ENCODE results near the gene UBE2G2. TPM values are rescaled to one million over a fixed set of nuclear protein-coding genes. Genes with fewer than 3 reads are reported as not detected.

UBE2G2 gene
- total RNA-seq, 1 experiment from 2014 or later: 212 TPM

DNA sequence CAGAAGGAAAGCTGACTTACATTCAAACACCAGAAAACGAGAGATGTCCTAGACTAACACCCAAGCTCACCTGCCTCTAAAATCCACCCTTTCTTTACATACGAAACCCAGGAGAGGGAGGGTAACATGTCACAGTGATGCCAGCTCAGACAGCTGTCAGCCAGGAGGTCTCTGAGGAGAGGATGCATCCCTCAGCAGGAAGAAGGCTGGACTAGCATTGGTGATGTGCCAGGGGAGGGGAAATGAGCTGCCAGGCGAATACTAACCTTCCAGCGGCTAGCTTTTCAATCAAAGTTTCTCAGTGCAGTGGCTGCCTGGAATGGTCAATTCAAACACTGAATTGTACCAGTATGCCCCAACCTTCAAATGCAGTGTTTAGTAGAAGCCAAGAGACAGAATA, 3.6 kb upstream of the UBE2G2 start:
- no peak overlapping the region for H3K27ac ChIP-seq (ENCODE audit: low read depth, low read length, poor library complexity, severe bottlenecking)
- no peak for DNase-seq (ENCODE audit: low spot score)
- no peak overlapping the region for H3K4me3 ChIP-seq (ENCODE audit: low read depth, low read length, poor library complexity, severe bottlenecking)
- TF ChIP-seq, protein P1, sequence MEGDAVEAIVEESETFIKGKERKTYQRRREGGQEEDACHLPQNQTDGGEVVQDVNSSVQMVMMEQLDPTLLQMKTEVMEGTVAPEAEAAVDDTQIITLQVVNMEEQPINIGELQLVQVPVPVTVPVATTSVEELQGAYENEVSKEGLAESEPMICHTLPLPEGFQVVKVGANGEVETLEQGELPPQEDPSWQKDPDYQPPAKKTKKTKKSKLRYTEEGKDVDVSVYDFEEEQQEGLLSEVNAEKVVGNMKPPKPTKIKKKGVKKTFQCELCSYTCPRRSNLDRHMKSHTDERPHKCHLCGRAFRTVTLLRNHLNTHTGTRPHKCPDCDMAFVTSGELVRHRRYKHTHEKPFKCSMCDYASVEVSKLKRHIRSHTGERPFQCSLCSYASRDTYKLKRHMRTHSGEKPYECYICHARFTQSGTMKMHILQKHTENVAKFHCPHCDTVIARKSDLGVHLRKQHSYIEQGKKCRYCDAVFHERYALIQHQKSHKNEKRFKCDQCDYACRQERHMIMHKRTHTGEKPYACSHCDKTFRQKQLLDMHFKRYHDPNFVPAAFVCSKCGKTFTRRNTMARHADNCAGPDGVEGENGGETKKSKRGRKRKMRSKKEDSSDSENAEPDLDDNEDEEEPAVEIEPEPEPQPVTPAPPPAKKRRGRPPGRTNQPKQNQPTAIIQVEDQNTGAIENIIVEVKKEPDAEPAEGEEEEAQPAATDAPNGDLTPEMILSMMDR (conservative IDR thresholded peaks at IDR 0.05; ENCODE audit: low read depth, low read length): no peak
- TF ChIP-seq EZH2 (IDR thresholded peaks at IDR 0.05; ENCODE audit: borderline replicate concordance, low read depth, low read length, poor library complexity, severe bottlenecking): no peak
- H3K36me3 ChIP-seq (ENCODE audit: insufficient read depth, low read length, poor library complexity, severe bottlenecking): peaks cover 60% of the 10 kb centered on the region
- H3K4me1 ChIP-seq (ENCODE audit: insufficient read depth, low read length, poor library complexity, severe bottlenecking): peaks cover 11% of the 10 kb centered on the region
- ChIA-PET CTCF (interaction anchor here (0.5 kb wide), 1 partner anchor 36 kb away, joined by 7 read pairs; no protein-coding TSS in a partner anchor), POLR2A (ENCODE audit: low non-redundant PET) (no interaction called here)
- BruUV-seq (replicated peaks): no TSS peak
- no peaks in the 10 kb centered on the region for H3K27me3 ChIP-seq (replicated peaks; ENCODE audit: insufficient read depth, low read depth, low read length, poor library complexity)
- intact Hi-C loops (cut with micrococcal nuclease; ENCODE audit: unreplicated experiment): no loop called here
- no peaks in the 10 kb centered on the region for H3K9me3 ChIP-seq (ENCODE audit: low read depth, low read length, poor library complexity, severe bottlenecking)

DNA sequence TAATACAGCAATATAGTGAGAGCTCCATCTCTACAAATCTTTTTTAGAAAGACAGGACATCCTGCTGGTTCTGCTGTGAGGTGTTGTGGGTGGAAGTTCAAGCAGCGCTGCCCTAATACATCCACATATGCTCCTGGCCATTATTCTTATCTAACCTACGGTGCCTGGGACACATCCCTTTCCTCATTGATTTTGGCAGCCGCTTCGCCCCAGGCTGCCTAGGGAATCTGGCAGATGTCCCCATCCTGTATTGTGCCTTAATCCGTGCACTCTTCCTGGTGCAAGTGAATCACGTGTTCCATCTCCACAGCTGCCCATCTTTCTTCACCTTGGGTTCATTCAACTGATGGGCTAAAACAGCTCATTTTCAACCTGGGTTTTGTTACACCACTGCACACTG, 3.1 kb upstream of the UBE2G2 start:
- no peak for DNase-seq (ENCODE audit: low spot score)
- TF ChIP-seq, protein P1 (conservative IDR thresholded peaks at IDR 0.05; ENCODE audit: low read depth, low read length): no peak
- no peaks in the 10 kb centered on the region for H3K27me3 ChIP-seq (replicated peaks; ENCODE audit: insufficient read depth, low read depth, low read length, poor library complexity)
- H3K9me3 ChIP-seq (ENCODE audit: low read depth, low read length, poor library complexity, severe bottlenecking): no peaks in the 10 kb centered on the region
- intact Hi-C loops (cut with micrococcal nuclease; ENCODE audit: unreplicated experiment): loop anchor here (5.0 kb wide), 2 partner anchors 68 to 323 kb away; partner anchors contain the start of gene PTTG1IP
- no peak overlapping the region for H3K27ac ChIP-seq (ENCODE audit: low read depth, low read length, poor library complexity, severe bottlenecking)
- no peak overlapping the region for H3K4me3 ChIP-seq (ENCODE audit: low read depth, low read length, poor library complexity, severe bottlenecking)
- peaks cover 13% of the 10 kb centered on the region for H3K4me1 ChIP-seq (ENCODE audit: insufficient read depth, low read length, poor library complexity, severe bottlenecking)
- BruUV-seq (replicated peaks): no TSS peak
- POLR2A ChIA-PET (ENCODE audit: low non-redundant PET): no interaction called here
- CTCF ChIA-PET: interaction anchor here (0.5 kb wide), 1 partner anchor 35 kb away, joined by 7 read pairs; no protein-coding TSS in a partner anchor
- H3K36me3 ChIP-seq (ENCODE audit: insufficient read depth, low read length, poor library complexity, severe bottlenecking): peaks cover 57% of the 10 kb centered on the region

GRCh38 chr21:44803651-44804050, 2.0 kb upstream of the UBE2G2 start:
- H3K4me1 ChIP-seq (ENCODE audit: insufficient read depth, low read length, poor library complexity, severe bottlenecking): peaks cover 22% of the 10 kb centered on the region
- no peak overlapping the region for H3K27ac ChIP-seq (ENCODE audit: low read depth, low read length, poor library complexity, severe bottlenecking)
- H3K36me3 ChIP-seq (ENCODE audit: insufficient read depth, low read length, poor library complexity, severe bottlenecking): peaks cover 60% of the 10 kb centered on the region
- intact Hi-C loops (cut with micrococcal nuclease; ENCODE audit: unreplicated experiment): loop anchor here (5.0 kb wide), 2 partner anchors 69 to 324 kb away; partner anchors contain the start of gene PTTG1IP
- H3K9me3 ChIP-seq (ENCODE audit: low read depth, low read length, poor library complexity, severe bottlenecking): no peaks in the 10 kb centered on the region
- no TSS peak for BruUV-seq (replicated peaks)
- no peak for TF ChIP-seq EZH2 (IDR thresholded peaks at IDR 0.05; ENCODE audit: borderline replicate concordance, low read depth, low read length, poor library complexity, severe bottlenecking)
- TF ChIP-seq, protein P1 (conservative IDR thresholded peaks at IDR 0.05; ENCODE audit: low read depth, low read length): no peak
- POLR2A ChIA-PET (ENCODE audit: low non-redundant PET): no interaction called here
- H3K27me3 ChIP-seq (replicated peaks; ENCODE audit: insufficient read depth, low read depth, low read length, poor library complexity): no peaks in the 10 kb centered on the region
- H3K4me3 ChIP-seq (ENCODE audit: low read depth, low read length, poor library complexity, severe bottlenecking): no peak overlapping the region
- no peak for DNase-seq (ENCODE audit: low spot score)
- CTCF ChIA-PET: no interaction called here

Data from A673 (cell line).